GM19397 (cell line): Measurements from ENCODE around the gene PLIN4.
"Not testable (repeated sequence)": the region's sequence is repeated elsewhere in the genome, so short reads cannot be mapped to it uniquely, and the experiment has no call there.

ENCODE experiments used
- ATAC-seq: cut with Tn5 transposase; IDR thresholded peaks from one replicate; pipeline ENCODE4 v1.9.1; 2021; ENCODE audit warnings: mild to moderate bottlenecking, moderate library complexity; ENCODE audit not compliant: unreplicated experiment

The PLIN4 gene

GRCh38 chr19:4527377-4527776 lies 9.1 kb upstream of the PLIN4 start:
- not testable (repeated sequence) for ATAC-seq

- ATAC-seq, result no peak
Observed at GRCh38 chr19:4525563-4526002, 7.3 kb upstream of the PLIN4 start.

GRCh38 chr19:4524808-4525562 lies 6.7 kb upstream of the PLIN4 start:
- no peak for ATAC-seq

- ATAC-seq, result no peak
Observed at GRCh38 chr19:4523306-4524110, 5.2 kb upstream of the PLIN4 start.

- ATAC-seq, result no peak
Observed at GRCh38 chr19:4522291-4523002, 4.2 kb upstream of the PLIN4 start.

- no peak for ATAC-seq
Observed at GRCh38 chr19:4521888-4522242, 3.6 kb upstream of the PLIN4 start.

GRCh38 chr19:4521170-4521887 lies 3.0 kb upstream of the PLIN4 start:
- ATAC-seq, result no peak

- ATAC-seq, result no peak
Observed at GRCh38 chr19:4519521-4520277, 1.4 kb upstream of the PLIN4 start.

GRCh38 chr19:4519172-4519496 lies 848 bp upstream of the PLIN4 start:
- no peak for ATAC-seq

GRCh38 chr19:4517451-4518057 lies 732 bp downstream of the PLIN4 start:
- ATAC-seq, result no peak

- no peak for ATAC-seq
Observed at GRCh38 chr19:4516939-4517300, 1.4 kb downstream of the PLIN4 start.

GRCh38 chr19:4516199-4516938 lies 1.9 kb downstream of the PLIN4 start:
- ATAC-seq, result no peak

GRCh38 chr19:4515732-4516131 lies 2.6 kb downstream of the PLIN4 start:
- no peak for ATAC-seq

- no peak for ATAC-seq
Observed at GRCh38 chr19:4513248-4513647, 5.0 kb downstream of the PLIN4 start.

GRCh38 chr19:4512070-4512469 lies 6.2 kb downstream of the PLIN4 start:
- no peak for ATAC-seq

GRCh38 chr19:4511300-4512054 lies 6.8 kb downstream of the PLIN4 start:
- ATAC-seq, result no peak

GRCh38 chr19:4510435-4511255 lies 7.6 kb downstream of the PLIN4 start:
- ATAC-seq, result no peak

GRCh38 chr19:4508698-4509097 lies 9.6 kb downstream of the PLIN4 start:
- ATAC-seq, result no peak
